ENCODE results near the gene HIC1. TPM values are rescaled to one million over a fixed set of nuclear protein-coding genes. Genes with fewer than 3 reads are reported as not detected.
"Not testable (repeated sequence)": the region's sequence is repeated elsewhere in the genome, so short reads cannot be mapped to it uniquely, and the experiment has no call there.

Gene HIC1, protein sequence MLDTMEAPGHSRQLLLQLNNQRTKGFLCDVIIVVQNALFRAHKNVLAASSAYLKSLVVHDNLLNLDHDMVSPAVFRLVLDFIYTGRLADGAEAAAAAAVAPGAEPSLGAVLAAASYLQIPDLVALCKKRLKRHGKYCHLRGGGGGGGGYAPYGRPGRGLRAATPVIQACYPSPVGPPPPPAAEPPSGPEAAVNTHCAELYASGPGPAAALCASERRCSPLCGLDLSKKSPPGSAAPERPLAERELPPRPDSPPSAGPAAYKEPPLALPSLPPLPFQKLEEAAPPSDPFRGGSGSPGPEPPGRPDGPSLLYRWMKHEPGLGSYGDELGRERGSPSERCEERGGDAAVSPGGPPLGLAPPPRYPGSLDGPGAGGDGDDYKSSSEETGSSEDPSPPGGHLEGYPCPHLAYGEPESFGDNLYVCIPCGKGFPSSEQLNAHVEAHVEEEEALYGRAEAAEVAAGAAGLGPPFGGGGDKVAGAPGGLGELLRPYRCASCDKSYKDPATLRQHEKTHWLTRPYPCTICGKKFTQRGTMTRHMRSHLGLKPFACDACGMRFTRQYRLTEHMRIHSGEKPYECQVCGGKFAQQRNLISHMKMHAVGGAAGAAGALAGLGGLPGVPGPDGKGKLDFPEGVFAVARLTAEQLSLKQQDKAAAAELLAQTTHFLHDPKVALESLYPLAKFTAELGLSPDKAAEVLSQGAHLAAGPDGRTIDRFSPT
- total RNA-seq, result 85.0 TPM

DNA sequence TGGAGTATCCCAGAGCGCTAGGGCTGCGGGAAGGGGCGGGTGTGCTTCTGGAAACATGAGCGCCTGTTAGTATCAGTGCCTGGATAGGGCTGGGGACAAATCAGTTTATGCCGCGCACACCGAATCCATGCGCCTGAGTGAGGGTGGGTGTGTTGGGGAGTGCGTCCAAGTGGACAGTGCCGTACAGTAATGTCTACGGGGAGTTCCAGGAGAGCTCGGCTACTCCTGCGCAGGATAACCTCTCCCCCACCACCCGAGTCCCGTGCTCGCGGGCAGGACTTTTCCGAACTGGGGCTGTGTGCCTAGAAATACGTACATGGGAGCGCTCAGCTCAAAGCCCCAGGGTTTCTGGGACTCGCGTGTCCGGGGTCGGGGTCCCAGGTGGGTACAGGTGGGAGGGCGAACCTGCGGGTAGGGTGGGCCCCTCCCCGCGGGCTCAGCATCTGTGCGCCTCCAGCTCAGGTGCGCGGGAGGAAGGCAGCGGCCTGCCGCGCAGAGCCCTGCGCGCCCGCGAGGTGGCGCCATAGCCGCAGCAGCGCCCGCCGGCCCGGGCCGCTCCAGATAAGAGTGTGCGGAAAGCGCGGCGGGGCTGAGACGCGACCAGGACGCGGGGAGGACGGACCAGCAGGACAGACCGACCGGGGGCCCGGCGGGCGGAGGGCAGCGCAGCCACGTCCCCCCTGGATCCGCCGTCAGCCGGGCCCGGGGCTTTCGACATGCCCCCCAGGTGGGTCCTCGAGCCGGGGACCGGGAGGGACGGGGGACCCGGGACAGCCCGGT lies at the start of gene HIC1:
HIC1 (plus strand) TSS at position 592 of the 780 bp plus-strand sequence. CDS start 1,588 bp downstream, outside the sequence.
- DNase-seq (ENCODE audit: low spot score) (peak; percentile 90), ATAC-seq (peak; percentile 60)
- intact Hi-C loops (cut with DNase I), result loop anchor here (2.0 kb wide), 1 partner anchor 190 kb away; no protein-coding TSS in a partner anchor

DNA sequence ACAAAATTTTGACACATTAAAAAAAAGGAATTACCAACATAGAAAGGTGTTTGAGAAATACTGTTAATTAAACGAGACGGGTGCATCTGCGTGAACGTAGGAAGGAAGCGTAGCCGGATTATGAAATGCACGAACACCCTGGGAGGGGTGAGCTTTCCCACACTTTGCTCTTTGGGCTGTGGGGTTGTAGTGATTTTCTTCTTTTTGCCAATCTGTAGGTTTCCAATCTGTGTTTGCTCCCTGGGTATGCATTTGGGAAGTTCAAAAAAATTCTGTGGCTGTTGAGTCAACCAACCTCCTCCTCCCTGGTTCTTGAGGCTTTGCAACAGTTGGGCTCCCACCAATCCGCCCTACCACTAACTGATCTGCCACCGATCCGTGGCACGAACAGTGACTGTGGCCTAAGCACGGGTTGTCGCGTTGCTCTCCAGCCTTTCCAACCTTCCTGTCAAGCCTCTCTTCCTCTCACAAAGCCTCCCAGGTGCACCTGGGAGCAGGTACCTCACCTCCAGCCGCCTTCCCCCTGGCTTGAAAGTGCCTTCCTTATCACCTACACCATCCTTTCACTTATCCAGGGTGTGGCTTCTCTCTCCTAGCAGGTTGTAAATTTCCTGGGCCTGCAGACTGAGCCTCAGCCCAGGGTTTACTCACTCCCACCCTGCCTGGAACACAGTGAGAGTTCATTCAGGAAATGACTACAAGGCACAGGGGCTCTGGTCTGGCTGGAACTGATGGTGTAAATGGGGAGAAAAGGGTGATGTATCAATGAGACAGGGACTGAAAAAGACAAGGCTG lies 46.4 kb upstream of the HIC1 start:
- DNase-seq (ENCODE audit: low spot score), result no peak
- ATAC-seq, result no peak
- intact Hi-C loops (cut with DNase I), result no loop called here

DNA sequence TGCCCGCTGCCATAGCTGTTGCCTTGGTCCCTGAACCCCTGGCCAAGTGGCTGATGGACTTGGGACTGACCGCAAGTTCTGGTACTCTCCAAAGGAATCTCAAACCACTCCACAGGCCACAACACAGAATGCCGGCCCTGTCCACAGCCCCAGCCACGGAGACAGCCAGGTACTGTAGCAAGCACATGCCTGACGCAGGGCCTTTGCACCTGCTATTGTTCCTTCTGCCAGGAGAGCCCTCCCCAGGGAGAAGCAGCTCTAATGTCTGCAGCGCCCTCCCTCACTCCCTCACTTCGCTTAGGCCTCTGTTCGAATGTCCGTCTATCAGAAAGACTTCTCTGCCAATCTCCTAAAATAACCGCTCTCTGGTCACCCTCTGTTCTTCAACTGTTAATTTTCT lies 45.2 kb upstream of the HIC1 start:
- no peak for ATAC-seq
- no peak for DNase-seq (ENCODE audit: low spot score)
- intact Hi-C loops (cut with DNase I), result no loop called here

DNA sequence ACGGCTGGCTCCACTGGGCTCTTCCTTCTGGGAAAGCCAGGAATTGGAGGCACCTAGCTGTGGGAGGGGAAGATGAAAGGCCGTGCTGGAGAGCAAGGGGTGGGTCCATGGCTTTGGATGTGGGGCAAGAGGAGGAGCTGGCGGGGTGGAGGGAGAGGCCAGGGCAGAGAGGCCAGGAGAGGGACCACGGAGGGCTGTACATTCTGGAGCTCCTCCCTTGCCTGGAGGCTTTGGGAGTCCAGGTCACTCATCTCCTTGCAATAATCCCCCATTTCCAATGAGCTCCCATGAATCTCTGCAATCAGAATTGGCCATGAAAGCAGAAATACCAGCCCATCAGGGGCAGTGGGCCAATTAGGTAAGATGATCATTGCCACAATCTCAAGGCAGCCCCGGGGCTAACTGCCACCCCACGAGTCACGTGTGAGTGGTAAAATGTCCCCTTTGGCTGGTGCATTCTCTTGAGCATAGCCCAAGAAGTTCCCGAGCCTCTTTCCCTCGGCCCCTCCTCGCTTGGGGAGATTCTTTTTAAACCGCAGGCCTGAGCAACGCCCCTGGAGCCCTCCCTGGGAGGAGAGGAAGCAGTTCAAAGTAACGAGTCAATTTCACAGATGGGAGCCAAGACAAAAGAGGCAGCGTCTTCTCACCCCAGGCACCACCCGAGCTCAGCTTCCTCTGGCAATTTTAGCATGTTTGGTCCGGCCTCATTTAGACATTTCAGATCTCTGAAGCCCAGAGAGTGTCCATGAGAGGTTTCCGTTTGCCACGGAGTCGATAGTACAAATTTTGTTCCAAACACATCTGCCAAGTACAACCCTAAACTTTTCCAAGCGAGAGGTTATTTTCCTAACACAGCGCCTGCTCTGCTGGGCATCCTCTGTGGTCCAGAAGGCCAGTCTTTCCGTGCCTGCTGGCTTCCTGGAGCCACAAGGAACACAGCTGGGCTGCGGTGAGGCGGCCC lies 43.2 kb upstream of the HIC1 start:
- intact Hi-C loops (cut with DNase I), result no loop called here

DNA sequence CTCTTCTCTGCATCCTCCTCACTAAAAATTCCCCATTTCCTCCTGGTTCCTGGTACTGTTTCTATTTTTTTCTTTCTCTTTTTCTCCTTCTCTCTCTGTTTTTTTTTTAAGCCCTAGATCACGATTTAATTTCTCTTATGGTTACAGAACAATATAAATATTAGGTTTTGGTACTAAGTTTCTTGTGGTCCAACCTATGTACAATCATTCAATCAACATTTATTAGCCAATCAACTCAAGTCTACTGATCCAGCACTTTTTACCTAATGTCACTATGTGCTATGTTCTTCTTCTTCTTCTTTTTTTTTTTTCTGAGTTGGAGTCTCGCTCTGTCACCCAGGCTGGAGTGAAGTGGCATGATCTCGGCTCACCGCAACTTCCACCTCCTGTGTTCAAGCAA lies 42.4 kb upstream of the HIC1 start:
- intact Hi-C loops (cut with DNase I), result no loop called here
- no peak for DNase-seq (ENCODE audit: low spot score)

More for the DNA sequence above, 43.2 kb upstream of the HIC1 start:
- ATAC-seq, result peak; percentile 92
- peak; percentile 76 for DNase-seq (ENCODE audit: low spot score)

DNA sequence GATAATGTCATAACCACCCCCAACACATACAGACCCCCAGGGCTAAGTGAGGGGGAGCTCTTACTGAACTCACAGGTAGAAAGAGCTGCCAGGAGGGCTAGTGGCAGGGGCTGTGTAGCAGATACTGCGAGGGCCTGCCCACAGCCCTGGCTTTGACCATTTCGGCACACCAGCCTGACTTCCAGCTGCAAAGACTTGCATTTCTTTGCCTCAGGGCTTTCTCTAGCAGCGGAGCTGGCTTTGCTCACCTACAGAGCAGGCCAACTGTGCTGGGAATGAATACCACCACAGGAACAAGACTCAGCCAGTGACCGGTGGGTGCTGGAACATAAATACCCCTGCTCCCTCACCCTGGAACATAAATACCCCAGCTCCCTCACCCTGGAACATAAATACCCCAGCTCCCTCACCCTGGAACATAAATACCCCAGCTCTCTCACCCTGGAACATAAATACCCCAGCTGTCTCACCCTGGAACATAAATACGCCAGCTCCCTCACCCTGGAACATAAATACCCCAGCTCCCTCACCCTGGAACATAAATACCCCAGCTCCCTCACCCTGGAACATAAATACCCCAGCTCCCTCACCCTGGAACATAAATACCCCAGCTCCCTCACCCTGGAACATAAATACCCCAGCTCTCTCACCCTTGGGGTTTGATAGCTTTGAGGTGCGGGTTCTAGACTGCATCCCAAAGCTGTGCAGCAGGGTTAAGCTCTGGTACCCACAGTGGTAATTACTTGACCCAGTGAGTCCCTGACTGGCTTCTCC lies 41.5 kb upstream of the HIC1 start:
- DNase-seq (ENCODE audit: low spot score); ATAC-seq; intact Hi-C loops (cut with DNase I): not testable (repeated sequence)

More for the DNA sequence above, 42.4 kb upstream of the HIC1 start:
- no peak for ATAC-seq

DNA sequence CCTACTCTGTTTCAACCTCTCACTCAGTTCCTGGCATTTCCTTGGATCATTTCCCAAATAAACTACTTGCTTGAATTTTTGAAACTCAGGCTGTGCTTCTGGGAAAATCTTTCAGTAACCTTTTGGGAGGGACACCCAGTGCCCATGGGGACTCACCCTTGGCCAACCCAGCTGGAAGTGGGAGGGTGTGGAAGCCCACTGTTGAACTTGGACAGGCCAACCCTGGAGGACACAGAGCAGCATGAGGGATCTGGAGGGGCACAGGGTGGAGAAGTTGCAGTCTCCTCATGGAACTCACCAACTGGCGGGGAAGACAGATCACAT lies 40.9 kb upstream of the HIC1 start:
- DNase-seq (ENCODE audit: low spot score) (no peak), ATAC-seq (no peak)
- intact Hi-C loops (cut with DNase I), result no loop called here

DNA sequence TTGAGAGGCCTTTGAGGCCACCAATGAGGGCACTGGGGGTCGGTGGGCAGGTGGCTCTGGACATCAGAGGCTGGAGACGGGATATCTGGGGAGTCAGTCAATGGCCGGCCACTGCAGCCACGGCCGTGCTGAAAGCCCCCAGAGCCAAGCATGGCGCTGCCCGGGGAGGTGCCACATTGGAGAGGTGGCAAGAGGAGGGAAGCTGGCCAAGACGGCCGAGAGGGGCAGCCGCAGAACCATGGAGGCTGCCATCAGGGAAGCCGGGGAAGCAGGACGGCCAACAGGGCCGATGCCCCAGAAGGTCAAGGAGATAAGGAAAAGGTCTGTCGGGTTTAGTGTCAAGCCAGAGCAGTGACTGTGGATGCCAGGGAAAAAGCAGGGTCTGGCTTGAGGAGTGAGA lies 39.6 kb upstream of the HIC1 start:
- intact Hi-C loops (cut with DNase I), result no loop called here
- ATAC-seq (no peak), DNase-seq (ENCODE audit: low spot score) (no peak)

DNA sequence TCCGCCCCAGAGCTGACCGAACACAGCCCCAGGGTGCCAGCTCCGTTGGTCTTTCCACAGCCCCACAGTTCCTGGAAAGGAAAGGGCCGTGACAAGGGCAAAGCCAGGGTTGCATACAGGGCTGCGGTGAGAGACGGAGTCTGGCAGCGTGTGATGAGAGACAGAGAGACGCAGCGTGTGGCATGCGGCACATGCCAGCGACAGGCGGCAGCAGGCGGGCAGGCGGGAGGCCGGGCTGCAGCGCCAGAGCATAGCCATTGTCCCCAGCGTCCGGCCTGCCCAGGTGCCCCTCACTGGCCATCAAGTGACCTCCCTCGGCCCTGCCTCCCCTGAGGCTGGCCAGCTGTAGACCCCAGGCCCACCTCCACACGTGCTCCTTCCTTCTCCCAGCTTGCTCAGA lies 38.4 kb upstream of the HIC1 start:
- DNase-seq (ENCODE audit: low spot score) (no peak), ATAC-seq (no peak)
- intact Hi-C loops (cut with DNase I), result no loop called here

DNA sequence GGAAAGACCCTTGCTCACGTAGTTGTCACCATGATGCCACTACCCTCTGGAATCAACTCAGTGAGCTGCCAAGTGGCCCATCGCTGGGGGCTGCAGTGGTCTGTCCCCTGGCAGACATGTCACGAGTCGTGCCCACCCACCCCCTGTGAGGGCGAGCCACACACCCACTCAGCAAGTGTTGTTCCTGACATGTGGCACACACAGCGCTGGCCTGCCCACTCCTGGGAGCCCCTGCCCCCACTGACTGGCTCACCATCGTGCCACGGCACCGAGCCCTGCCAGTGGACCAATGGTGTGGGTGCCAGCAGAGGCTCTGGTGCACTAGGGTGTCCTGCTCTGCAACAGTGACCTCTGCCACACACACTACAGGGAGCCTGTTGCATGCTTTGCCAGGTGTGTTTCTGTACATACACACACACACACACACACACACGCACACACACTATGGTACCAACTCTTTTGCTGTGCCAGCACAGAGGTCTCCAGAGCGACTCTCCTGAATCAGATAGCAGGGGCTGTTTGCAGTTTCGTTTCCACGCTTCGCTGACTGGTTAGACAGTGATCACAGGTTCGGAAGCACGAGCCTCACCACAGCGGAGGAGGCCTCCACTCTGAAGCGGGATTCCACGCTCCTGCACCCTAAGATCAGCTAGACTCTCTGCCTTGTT lies 37.5 kb upstream of the HIC1 start:
- ATAC-seq (no peak), DNase-seq (ENCODE audit: low spot score) (no peak)
- intact Hi-C loops (cut with DNase I), result no loop called here

DNA sequence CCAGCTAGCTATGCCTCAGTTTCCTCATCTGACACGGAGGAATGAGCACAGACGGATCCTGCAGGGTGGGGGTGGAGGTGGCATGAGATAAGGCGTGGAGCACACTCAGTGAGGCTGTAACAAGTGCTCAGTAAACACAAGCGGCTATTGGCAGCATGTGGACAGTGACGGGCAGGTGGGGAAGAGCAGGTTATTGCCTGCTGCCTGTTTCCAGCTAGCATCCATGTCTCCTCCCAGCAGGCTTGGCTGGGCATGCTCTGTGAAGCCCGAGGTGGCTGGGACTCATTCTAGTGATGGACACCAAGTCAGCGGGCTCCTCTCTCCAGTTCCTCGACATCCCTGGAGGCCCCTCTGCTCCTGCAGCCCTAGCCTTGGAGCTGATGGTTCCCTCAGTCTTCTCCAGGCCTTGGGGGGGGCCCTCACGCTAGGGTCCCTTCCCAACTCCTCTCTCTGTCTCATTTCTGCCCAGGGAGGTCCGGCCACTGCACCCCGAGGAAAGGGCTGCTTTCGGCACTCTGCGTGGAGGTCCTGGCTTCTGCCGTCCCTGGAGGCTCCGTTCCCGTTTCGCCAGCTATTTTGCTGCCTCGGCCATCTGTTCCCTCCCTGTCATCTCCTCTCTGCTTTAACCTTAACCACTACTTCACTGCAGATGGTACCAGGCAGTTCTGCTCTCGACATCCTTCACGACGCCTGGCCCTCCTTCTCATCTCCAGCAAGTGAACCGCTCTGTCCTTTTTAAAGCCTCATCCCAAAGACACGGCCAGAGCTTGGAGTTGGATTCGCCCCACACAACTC lies 36.0 kb upstream of the HIC1 start:
- intact Hi-C loops (cut with DNase I), result no loop called here
- ATAC-seq, result no peak
- no peak for DNase-seq (ENCODE audit: low spot score)

DNA sequence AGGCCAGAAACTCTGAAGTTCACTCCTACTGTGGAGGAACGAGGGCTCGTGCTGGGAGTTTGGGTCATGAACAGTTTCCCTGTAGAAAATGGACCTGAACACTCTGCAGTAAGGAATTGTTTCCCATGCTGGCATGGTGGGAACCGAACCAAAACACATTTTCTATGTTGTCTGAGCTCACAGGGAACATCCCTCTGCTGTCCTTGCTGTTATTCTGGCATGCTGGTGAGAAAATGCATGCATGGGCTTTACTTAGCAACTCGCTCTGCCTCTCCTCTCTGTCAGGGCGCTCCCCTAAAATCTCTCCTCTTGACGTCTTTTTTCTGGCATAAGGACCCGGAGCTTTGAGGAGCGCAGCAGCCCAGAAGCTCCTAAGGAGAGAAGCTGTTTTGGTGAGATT lies 35.2 kb upstream of the HIC1 start:
- ATAC-seq (no peak), DNase-seq (ENCODE audit: low spot score) (no peak)
- intact Hi-C loops (cut with DNase I), result loop anchor here (10.0 kb wide), 1 partner anchor 115 kb away; no protein-coding TSS in a partner anchor

DNA sequence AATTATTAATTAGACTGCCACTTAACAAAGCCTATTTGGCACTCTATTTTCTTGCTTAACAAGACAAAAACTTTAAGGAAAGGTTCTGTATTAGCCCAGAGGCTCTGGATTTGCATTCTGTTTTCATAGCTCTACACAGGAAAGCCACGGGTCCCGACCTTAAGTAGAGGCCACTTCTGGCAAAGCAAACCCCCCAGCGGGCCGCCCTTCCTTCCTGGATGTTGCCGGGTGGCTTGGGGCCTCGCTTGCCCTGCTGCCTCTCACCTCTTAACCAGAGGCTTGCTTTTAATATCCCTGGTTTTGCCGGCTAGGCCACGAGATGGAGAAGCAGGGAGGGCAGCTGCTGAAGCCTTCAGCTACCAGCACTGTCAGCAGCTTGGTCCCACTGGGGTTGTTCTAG lies 34.2 kb upstream of the HIC1 start:
- intact Hi-C loops (cut with DNase I), result loop anchor here (10.0 kb wide), 1 partner anchor 116 kb away; no protein-coding TSS in a partner anchor
- no peak for ATAC-seq
- DNase-seq (ENCODE audit: low spot score), result no peak

DNA sequence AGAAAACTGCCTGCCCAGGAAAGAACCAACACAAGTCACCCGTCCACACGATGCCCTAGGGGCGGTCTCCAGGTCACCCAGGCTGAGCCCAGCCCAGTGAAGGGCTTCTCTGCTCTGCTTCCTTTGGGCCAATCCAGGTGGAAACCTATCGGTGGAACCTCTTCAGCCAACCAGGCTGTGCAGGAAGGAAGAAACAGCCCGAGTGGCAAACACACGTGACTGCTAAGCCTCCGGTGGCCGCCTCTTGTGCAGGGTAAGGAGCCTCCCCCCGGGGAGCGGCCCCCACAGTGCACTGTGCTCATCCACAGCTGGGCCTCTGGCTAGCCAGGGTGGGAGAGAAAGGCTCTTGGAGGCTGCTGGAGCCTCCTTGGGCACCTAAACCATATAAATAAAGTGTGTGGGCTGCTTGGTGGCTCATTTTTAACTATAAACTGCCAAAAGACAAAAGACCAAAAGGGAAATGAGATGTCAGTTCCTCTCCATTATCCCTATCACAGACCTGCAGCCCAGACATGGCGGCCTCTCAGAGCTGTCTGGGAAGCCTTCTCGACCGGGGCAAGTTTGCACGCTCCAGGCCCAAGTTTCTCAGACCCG lies 32.2 kb upstream of the HIC1 start:
- ATAC-seq, result no peak
- no peak for DNase-seq (ENCODE audit: low spot score)
- intact Hi-C loops (cut with DNase I), result loop anchor here (10.0 kb wide), 1 partner anchor 118 kb away; no protein-coding TSS in a partner anchor

DNA sequence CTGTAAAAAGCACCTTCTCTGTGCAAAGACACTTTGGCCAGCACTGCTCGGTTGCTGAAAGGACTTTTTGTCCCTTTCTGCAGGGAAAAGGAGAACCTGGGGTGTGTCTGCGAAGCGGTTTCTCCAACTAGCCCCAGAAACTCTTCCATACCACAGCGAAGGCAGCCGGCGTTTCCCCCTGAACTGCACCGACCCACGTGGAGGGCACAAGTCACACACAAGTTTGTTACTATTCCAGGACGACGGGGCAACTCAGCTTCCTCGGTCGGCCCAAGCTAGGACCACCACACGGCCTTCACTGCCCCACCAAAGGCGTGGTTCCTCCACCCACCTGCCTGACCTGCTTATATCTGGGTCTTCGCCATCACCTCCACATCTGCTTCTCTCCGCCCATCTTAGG lies 31.6 kb upstream of the HIC1 start:
- intact Hi-C loops (cut with DNase I), result loop anchor here (10.0 kb wide), 1 partner anchor 118 kb away; no protein-coding TSS in a partner anchor
- ATAC-seq (no peak), DNase-seq (ENCODE audit: low spot score) (no peak)
